Cardiac septum (tissue), 1 donor: ENCODE measurements around the gene RBM39. TPM values are rescaled to one million over a fixed set of nuclear protein-coding genes. Genes with fewer than 3 reads are reported as not detected.
"Not testable (repeated sequence)": the region's sequence is repeated elsewhere in the genome, so short reads cannot be mapped to it uniquely, and the experiment has no call there.

Experiments
- DNase-seq: peaks from one replicate; pipeline ENCODE4 v3.0.0-alpha.2; 2020; ENCODE audit warnings: low spot score
- intact Hi-C: fragments of 100-400 bp; cut with DNase I; formaldehyde crosslinking; loops from one replicate; pipeline ENCODE4 v1.14.0; 2022
- total RNA-seq: library from RNA; stranded (reverse); fragmentation: NEBNext Ultra II Directional; extraction: Animal tissue kit (Norgen Biotek cat#: 25700); gene quantifications from one replicate; pipeline ENCODE4 v1.2.1, GENCODE V29; 2021
- donor health status: DM: no; HTN: no; CAD: no.

The RBM39 gene
- total RNA-seq, 1 donor from 2014 or later = 167 TPM

DNA sequence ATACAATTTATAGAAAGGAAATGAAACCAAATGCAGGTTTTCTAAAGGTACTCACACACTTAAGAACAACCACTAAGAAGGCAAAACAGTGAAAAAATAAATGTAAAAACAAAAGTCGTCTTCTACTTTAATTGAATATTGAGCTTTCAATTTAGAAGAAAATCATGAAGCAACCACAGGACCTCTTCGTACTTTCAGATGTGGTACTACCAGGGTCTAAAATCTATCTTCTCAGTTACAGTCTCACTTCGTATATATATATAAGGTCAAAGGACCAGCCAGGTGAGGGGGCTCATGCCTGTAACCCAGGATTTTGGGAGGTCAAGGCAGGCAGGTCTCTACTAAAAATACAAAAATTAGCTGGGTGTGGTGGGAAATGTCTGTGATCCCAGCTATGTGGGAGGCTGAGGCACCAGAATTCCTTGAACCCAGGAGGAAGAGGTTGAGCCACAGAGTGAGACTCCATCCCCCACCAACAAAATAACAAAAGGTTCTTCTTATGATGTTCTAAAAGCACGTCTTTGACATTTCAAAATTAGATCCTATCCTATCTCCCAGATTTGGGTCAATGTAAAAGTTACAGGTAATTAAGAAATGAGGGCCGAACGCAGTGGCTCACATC is 30.4 kb downstream of the RBM39 start:
- no peak for DNase-seq
- intact Hi-C loops = no loop called here

DNA sequence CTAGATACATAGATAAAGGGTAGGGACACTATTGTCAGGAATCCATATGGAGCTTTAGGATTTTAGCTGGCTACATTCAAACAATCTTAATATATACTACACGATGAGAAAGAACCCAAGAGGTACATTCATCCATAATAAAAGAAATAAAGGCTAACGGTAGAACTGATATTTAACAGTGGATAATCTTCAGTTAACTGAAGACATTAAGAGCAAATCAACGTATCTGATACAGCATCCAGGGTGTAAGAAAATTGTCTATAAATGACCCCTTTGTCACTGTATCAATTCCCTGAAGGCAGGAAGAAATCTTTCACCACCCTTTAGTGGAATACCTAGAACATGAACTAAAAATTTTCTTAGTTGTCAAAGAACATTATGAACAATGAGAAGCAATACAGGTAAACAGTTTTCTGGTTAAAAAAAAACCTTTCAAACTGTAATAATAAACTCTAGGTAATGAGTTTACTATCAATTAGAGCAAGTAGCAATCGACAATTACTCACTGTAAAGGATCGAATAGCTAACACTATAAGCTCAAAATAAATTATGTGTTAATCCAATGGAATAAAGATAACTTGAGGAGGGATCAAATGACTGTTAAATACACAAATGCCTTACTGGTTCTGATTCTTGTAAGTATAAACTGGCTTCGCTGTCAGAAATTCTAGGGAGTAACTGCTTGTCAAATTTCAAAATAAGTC is 31.0 kb downstream of the RBM39 start:
- intact Hi-C loops = no loop called here

DNA sequence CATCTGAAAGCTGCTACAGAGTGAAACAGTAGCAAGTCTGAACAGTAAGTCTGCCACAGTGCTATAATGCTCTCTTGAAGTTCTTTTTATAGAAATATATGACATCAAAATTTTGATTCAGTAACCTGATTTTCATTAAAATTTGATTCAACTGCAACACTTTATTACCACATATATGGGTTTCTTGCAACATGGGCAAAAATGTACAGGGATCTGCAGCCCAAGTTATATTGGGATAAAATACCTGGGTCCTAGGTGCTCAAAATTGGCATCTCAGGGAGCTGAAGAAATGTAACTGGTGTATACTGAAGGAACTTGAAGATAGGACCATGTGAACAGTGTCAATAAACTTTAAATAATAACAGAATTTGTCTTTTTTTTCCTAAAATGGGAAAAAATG is 32.0 kb downstream of the RBM39 start:
- intact Hi-C loops = no loop called here
- DNase-seq = no peak

More for the DNA sequence above, 31.0 kb downstream of the RBM39 start:
- no peak for DNase-seq

DNA sequence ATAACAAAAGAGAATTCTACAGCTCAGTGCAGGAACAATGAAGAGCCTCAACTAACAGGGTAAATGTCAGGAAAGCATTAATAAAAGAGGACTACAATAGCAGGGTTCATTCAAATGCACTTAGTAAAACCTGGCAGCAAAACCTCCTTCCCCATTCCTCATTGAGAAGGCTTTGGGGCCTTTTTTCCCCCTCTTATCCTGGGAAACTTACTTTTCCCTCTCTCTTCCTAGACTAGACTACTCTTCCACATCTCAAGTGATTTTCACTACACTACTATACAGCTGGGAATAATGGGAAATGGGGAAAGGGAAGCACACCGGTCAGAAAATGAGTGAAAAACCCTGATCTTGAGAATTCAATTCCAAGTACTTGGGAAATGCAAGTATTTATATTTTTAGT is 32.8 kb downstream of the RBM39 start:
- intact Hi-C loops = no loop called here
- no peak for DNase-seq

DNA sequence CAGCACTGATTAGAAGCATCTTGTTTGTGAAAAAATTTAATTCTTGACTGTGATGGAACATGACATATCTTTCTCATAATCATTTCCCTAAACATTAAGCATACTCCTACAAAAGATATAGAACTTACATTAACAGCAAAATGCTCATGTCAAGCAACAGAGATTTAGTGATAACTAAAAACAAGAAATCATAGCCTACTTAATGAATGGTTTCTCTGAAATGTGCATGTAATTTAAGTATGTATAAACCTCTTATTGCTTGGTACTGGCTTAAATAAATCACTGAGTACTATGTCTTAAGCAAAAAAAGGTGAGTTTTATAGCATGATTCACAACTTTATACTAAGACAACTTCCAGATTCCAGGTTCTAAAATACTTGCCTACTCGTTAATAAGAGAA is 33.6 kb downstream of the RBM39 start:
- intact Hi-C loops = no loop called here

DNA sequence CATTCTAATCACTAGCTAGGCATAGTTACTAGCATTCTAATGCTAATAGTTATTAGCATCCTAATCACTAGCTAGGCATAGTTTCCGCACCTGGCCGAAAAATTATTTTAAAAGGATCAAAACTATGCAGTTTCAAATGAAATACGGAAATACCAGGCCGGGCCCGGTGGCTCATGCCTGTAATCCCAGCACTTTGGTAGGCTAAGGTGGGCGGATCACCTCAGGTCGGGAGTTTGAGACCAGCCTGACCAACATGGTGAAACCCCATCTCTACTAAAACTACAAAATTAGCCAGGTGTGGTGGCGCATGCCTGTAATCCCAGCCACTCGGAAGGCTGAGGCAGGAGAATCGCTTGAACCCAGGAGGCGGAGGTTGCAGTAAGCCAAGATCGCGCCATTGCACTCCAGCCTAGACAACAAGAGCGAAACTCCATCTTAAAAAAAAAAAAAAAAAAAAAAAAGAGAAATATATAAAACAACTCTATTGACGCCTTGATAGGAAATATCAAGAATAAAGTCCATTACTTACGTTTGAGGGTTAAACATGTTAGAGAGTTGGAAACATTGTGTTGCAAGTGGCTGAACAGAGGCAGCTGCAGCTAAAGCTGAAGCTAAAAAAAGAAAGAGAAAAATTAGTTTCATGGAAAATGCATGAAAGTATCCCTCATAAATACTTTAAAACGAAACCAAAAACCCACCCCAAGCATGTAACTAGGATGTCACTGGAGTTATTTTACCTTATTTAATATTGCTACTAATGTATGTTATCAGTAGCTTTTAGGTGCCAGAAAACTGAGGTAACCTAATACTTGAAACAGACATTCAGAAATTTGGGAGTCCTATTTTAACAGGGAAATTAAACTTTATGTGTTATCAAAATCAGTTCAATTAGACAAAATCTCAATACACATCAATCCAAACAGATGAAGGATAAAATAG is 35.2 kb downstream of the RBM39 start:
- intact Hi-C loops, DNase-seq: not testable (repeated sequence)

More for the DNA sequence above, 33.6 kb downstream of the RBM39 start:
- no peak for DNase-seq

DNA sequence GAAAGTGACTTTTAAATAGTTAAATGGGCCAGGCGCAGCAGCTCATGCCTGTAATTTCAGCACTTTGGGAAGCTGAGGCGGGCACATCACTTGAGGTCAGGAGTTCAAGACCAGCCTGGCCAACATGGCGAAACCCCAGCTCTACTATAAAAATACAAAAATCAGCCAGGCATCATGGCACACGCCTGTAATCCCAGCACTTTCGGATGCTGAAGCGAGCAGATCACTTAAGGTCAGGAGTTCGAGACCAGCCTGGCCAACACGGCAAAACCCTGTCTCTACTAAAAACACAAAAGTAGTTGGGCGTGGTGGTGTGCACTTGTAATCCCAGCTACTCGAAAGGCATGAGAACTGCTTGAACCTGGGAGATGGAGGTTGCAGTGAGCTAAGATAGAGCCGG is 36.2 kb downstream of the RBM39 start:
- DNase-seq, intact Hi-C loops: not testable (repeated sequence)

DNA sequence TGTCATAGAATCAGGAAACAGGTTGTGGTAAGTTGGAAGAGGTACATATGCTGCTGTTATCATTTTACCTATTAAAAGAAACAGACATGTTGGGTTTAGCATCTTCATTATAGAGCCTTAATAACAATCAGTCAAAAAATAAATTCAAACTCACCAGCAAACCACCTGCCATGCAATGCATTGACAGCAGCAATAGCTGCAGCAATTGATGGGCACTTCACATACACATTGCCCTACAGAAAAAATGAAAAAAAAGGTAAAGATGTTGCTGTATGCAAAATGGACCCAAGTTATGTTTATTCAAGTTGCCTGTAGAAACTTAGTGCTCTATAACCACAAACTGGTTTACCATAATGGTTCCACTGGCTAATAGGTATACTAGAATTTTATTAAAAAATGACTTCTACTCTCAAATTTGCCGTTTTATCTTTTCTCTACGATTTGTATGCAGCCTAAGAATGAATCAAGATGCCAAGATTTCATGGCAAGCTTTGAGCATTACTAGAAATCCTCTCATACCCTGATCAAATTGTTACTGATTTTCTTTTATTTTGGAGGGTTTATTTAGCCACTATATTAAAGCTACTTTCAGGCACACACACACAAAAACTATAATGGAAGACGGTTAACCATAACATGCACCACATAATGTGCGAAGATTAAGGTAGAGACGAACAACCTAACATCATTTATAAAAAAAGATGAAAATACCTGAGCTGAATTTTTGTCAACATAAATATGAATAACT is 37.4 kb downstream of the RBM39 start:
- no peak for DNase-seq
- intact Hi-C loops = no loop called here

GRCh38 chr20:35702824-35703695 is 39.0 kb downstream of the RBM39 start:
- DNase-seq = no peak
- intact Hi-C loops = no loop called here

GRCh38 chr20:35702051-35702823 is 39.8 kb downstream of the RBM39 start:
- DNase-seq = no peak
- intact Hi-C loops = no loop called here

DNA sequence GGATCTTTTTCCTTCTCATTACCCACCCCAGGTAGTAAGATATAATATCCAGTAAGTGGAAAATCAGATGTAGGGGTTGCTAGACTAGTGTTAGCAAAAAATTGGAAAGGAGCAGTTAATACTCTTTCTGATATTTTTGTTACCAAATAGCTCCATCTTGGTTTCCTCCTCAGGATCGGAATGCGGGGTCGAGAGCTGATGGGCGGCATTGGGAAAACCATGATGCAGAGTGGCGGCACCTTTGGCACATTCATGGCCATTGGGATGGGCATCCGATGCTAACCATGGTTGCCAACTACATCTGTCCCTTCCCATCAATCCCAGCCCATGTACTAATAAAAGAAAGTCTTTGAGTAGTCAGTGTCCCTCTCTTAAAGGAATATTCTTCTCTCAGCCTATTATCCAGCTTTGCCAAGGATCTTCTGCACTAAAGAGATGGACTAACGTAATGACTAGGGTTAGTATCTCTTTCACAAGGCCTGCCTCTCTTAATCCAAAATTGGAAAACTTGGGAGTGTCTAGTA is 41.4 kb downstream of the RBM39 start:
- DNase-seq = no peak
- intact Hi-C loops = no loop called here

- intact Hi-C loops = loop anchor here (2.0 to 10.0 kb wide), 3 partner anchors 35 to 185 kb away; partner anchors contain the start of genes CPNE1, RBM12 and RBM39
- no peak for DNase-seq
Measured at GRCh38 chr20:35699957-35700624, 42.0 kb downstream of the RBM39 start.

DNA sequence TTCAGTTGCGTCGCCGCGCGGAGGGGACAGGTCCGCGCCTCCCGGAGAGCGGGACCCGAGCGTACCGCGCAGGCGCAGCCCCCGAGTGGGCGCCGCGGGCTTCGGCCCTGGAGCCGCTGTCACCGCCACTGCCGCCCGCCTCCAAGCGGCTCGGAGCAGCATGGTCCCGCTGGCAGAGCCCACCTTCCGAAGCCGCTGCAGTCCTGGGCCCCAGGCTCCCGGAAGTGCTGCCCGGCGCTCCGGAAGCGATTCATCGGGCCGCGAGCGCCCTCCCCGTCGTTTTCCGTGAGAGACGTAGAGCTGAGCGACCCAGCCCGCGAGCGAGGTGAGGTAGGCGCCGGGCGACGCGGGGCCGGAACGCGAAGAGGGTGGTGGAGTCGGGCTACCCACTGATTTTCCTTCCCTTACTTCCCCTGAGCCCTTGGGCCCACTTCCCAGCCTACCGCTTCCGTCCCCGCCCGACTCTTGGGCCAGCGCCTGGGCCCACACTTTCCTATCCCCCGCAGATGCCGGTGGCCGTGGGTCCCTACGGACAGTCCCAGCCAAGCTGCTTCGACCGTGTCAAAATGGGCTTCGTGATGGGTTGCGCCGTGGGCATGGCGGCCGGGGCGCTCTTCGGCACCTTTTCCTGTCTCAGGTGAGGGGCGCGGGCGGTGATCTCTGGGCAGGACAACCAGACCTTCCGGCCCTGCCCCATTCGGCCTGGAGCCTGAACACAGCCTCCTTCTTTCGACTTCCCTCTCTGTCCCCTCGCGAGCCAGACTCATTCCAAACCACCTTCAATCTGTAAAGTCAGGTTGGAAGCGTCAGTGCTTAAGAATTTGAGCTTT is 42.7 kb downstream of the RBM39 start, which contains the start of the genes NFS1 and ROMO1:
NFS1 (minus strand) TSS at position 226 of the 830 bp plus-strand sequence; CDS start at position 162, 64 bp downstream.
ROMO1 (plus strand) TSS at position 279 of the 830 bp plus-strand sequence; CDS start at position 507, 228 bp downstream.
- intact Hi-C loops = loop anchor here (2.0 to 10.0 kb wide), 3 partner anchors 35 to 185 kb away; partner anchors contain the start of genes CPNE1, RBM12 and RBM39

GRCh38 chr20:35698298-35699126 is 43.5 kb downstream of the RBM39 start:
- intact Hi-C loops = loop anchor here (2.0 to 10.0 kb wide), 3 partner anchors 34 to 186 kb away; partner anchors contain the start of genes CPNE1, RBM12 and RBM39

More for the DNA sequence above, 42.7 kb downstream of the RBM39 start, which contains the start of the genes NFS1 and ROMO1:
- DNase-seq = peak; percentile 94

More at GRCh38 chr20:35698298-35699126, 43.5 kb downstream of the RBM39 start:
- DNase-seq = no peak
